ENCODE data around the gene NSMCE4A. TPM values are rescaled to one million over a fixed set of nuclear protein-coding genes. Genes with fewer than 3 reads are reported as not detected.
"Not testable (repeated sequence)": the region's sequence is repeated elsewhere in the genome, so short reads cannot be mapped to it uniquely, and the experiment has no call there.

The NSMCE4A gene
- polyA plus RNA-seq, 1 donor (not counting 4 experiments of a cell fraction or from before 2014, with no cell fraction given): 52.0 TPM

DNA sequence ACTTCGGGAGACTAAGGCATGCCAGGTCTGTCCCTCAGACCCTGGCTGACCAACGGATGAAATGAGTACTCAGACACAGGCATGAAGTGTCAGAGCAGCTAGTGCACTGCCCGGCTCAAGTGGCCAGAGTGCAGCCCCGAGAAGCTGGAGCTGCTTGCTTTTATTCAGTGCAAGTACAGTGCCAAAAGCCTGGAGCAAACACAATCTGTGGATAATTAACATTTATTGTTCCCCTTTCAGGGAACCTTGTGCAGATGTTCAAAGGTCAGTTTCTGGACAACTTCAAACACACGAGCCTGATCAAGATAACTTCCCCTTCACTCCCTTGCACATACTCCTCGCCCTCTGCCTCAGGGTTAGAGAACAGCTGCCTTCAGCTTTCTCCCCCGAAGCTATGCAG lies 39.3 kb downstream of the NSMCE4A start:
- H3K9ac ChIP-seq (ENCODE audit: control insufficient read depth, extremely low read depth, insufficient read depth, low read length): no peak overlapping the region
- no peaks in the 10 kb centered on the region for H3K9me3 ChIP-seq (ENCODE audit: control insufficient read depth, low read depth, low read length)
- FAIRE-seq: no peak
- dilution Hi-C loops (cut with MboI; ENCODE audit: extremely low pct_ligation_motif_present, low sequenced_read_pairs): no loop called here
- no peak for TF ChIP-seq EZH2 (IDR thresholded peaks at IDR 0.05; ENCODE audit: low read length)
- TF ChIP-seq, protein P1, sequence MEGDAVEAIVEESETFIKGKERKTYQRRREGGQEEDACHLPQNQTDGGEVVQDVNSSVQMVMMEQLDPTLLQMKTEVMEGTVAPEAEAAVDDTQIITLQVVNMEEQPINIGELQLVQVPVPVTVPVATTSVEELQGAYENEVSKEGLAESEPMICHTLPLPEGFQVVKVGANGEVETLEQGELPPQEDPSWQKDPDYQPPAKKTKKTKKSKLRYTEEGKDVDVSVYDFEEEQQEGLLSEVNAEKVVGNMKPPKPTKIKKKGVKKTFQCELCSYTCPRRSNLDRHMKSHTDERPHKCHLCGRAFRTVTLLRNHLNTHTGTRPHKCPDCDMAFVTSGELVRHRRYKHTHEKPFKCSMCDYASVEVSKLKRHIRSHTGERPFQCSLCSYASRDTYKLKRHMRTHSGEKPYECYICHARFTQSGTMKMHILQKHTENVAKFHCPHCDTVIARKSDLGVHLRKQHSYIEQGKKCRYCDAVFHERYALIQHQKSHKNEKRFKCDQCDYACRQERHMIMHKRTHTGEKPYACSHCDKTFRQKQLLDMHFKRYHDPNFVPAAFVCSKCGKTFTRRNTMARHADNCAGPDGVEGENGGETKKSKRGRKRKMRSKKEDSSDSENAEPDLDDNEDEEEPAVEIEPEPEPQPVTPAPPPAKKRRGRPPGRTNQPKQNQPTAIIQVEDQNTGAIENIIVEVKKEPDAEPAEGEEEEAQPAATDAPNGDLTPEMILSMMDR (optimal IDR thresholded peaks at IDR 0.05 in 1 of 3, IDR thresholded peaks at IDR 0.05 in 1 of 3, conservative IDR thresholded peaks at IDR 0.05 in 1 of 3; ENCODE audit: extremely low read depth in 1 of 3, insufficient read depth in 2 of 3, low read length in 3 of 3): no peak
- no peaks in the 10 kb centered on the region for H4K20me1 ChIP-seq (ENCODE audit: control insufficient read depth, extremely low read depth, insufficient read depth, low read length)
- H2AFZ ChIP-seq (ENCODE audit: control insufficient read depth, low read length): no peak overlapping the region
- H3K4me3 ChIP-seq (ENCODE audit: control insufficient read depth in 2 of 3, extremely low read depth in 1 of 3, insufficient read depth in 2 of 3, low read depth in 1 of 3, low read length in 3 of 3): no peak overlapping the region
- H3K36me3 ChIP-seq (ENCODE audit: control insufficient read depth in 2 of 2, extremely low read depth in 1 of 2, insufficient read depth in 2 of 2, low read length in 2 of 2): no peaks in the 10 kb centered on the region
- no peaks in the 10 kb centered on the region for H3K79me2 ChIP-seq (ENCODE audit: control insufficient read depth, insufficient read depth, low read length)
- H3K4me2 ChIP-seq (ENCODE audit: control insufficient read depth, extremely low read depth, insufficient read depth, low read depth, low read length): no peak overlapping the region
- H3K4me1 ChIP-seq (ENCODE audit: control insufficient read depth, extremely low read depth, insufficient read depth, low read length): peaks cover 4% of the 10 kb centered on the region
- H3K9me1 ChIP-seq (ENCODE audit: control insufficient read depth, extremely low read depth, insufficient read depth, low read length): no peaks in the 10 kb centered on the region
- no peak overlapping the region for H3K27ac ChIP-seq (ENCODE audit: control insufficient read depth, insufficient read depth, low read length)
- no peak for DNase-seq (ENCODE audit: low read depth, low spot score)
- H3K27me3 ChIP-seq (ENCODE audit: control insufficient read depth, extremely low read depth, insufficient read depth, low read length): no peaks in the 10 kb centered on the region

DNA sequence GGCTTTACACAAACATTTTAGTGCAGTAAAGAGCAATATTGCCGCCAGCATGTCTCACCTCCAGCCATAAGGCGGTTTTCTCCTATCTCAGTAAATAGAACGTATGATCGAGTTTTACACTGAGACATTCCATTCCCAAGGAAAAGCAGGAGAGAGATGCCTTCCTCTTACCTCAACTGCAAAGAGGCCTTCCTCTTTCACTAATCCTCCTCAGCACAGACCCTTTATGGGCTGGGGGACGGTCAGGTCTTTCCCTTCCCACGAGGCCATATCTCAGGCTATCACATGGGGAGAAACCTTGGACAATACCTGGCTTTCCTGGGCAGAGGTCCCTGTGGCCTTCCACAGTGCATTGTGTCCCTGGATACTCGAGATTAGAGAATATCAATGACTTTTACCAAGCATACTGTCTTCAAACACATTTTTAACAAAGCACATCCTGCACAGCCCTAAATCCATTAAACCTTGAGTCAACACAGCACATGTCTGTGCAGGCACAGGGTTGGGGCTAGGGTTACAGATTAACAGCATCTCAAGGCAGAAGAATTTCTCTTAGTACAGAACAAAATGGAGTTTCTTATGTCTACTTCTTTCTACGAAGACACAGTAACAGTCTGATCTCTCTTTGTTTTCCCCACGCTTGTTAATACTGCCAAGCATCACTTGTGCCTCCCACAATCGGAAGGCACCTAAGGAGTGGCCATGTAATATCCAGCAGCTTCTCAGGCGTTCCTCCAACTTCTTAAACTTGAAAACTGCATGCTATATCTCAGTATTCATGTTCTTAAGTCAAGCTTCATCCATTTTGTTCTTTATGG lies 44.5 kb downstream of the NSMCE4A start:
- H3K4me1 ChIP-seq (ENCODE audit: control insufficient read depth, extremely low read depth, insufficient read depth, low read length): peaks cover 21% of the 10 kb centered on the region
- H3K9me3 ChIP-seq (ENCODE audit: control insufficient read depth, low read depth, low read length); FAIRE-seq; H3K4me3 ChIP-seq (ENCODE audit: control insufficient read depth in 2 of 3, extremely low read depth in 1 of 3, insufficient read depth in 2 of 3, low read depth in 1 of 3, low read length in 3 of 3); dilution Hi-C loops (cut with MboI; ENCODE audit: extremely low pct_ligation_motif_present, low sequenced_read_pairs); DNase-seq (ENCODE audit: low read depth, low spot score); H3K36me3 ChIP-seq (ENCODE audit: control insufficient read depth in 2 of 2, extremely low read depth in 1 of 2, insufficient read depth in 2 of 2, low read length in 2 of 2); H3K9me1 ChIP-seq (ENCODE audit: control insufficient read depth, extremely low read depth, insufficient read depth, low read length); H4K20me1 ChIP-seq (ENCODE audit: control insufficient read depth, extremely low read depth, insufficient read depth, low read length); H3K27me3 ChIP-seq (ENCODE audit: control insufficient read depth, extremely low read depth, insufficient read depth, low read length): not testable (repeated sequence)
- peak overlapping the region; percentile 49 for H3K27ac ChIP-seq (ENCODE audit: control insufficient read depth, insufficient read depth, low read length)
- H3K4me2 ChIP-seq (ENCODE audit: control insufficient read depth, extremely low read depth, insufficient read depth, low read depth, low read length): peak overlapping the region; percentile 58
- peaks cover 21% of the 10 kb centered on the region for H3K79me2 ChIP-seq (ENCODE audit: control insufficient read depth, insufficient read depth, low read length)
- H3K9ac ChIP-seq (ENCODE audit: control insufficient read depth, extremely low read depth, insufficient read depth, low read length): peak overlapping the region; percentile 15
- H2AFZ ChIP-seq (ENCODE audit: control insufficient read depth, low read length): peak overlapping the region; percentile 52

DNA sequence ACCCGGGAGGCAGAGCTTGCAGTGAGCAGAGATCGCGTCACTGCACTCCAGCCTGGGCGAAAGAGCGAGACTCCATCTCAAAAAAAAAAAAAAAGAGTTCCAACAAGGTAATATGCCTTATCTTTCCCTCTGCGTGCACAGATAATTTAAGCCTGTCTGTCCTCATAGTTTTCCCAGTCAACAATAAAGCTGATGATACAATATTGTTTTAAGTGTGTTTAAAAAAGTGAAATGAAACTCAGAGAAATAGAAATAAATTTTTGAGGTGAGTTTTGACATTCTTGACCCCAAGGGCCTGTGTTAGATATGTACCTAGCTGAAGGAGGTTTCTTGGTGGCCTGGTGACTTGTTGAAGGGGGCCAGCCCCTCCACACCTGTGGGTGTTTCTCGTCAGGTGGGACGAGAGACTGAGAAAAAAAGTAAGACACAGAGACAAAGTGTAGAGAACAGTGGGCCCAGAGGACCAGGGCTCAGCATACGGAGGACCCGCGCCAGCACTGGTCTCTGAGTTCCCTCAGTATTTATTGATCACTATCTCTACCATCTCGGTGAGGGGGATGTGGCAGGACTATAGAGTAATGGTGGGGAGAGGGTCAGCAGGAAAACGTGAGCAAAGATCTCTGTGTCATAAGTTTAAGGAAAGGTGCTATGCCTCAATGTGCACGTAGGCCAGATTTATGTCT lies 45.3 kb downstream of the NSMCE4A start:
- H3K4me3 ChIP-seq (ENCODE audit: control insufficient read depth in 2 of 3, extremely low read depth in 1 of 3, insufficient read depth in 2 of 3, low read depth in 1 of 3, low read length in 3 of 3); H3K27me3 ChIP-seq (ENCODE audit: control insufficient read depth, extremely low read depth, insufficient read depth, low read length); DNase-seq (ENCODE audit: low read depth, low spot score); H3K9me1 ChIP-seq (ENCODE audit: control insufficient read depth, extremely low read depth, insufficient read depth, low read length); H2AFZ ChIP-seq (ENCODE audit: control insufficient read depth, low read length); H3K9ac ChIP-seq (ENCODE audit: control insufficient read depth, extremely low read depth, insufficient read depth, low read length); FAIRE-seq; H3K9me3 ChIP-seq (ENCODE audit: control insufficient read depth, low read depth, low read length); dilution Hi-C loops (cut with MboI; ENCODE audit: extremely low pct_ligation_motif_present, low sequenced_read_pairs); H4K20me1 ChIP-seq (ENCODE audit: control insufficient read depth, extremely low read depth, insufficient read depth, low read length); H3K36me3 ChIP-seq (ENCODE audit: control insufficient read depth in 2 of 2, extremely low read depth in 1 of 2, insufficient read depth in 2 of 2, low read length in 2 of 2): not testable (repeated sequence)
- peak overlapping the region; percentile 8 for H3K4me2 ChIP-seq (ENCODE audit: control insufficient read depth, extremely low read depth, insufficient read depth, low read depth, low read length)
- peaks cover 21% of the 10 kb centered on the region for H3K4me1 ChIP-seq (ENCODE audit: control insufficient read depth, extremely low read depth, insufficient read depth, low read length)
- H3K79me2 ChIP-seq (ENCODE audit: control insufficient read depth, insufficient read depth, low read length): peaks cover 28% of the 10 kb centered on the region
- peak overlapping the region; percentile 8 for H3K27ac ChIP-seq (ENCODE audit: control insufficient read depth, insufficient read depth, low read length)
